ENCODE data around the gene CROCC. TPM values are rescaled to one million over a fixed set of nuclear protein-coding genes. Genes with fewer than 3 reads are reported as not detected.

The CROCC gene
- total RNA-seq, 4 donors from 2014 or later = 10.2 to 73.5 (median 32.9) TPM

DNA sequence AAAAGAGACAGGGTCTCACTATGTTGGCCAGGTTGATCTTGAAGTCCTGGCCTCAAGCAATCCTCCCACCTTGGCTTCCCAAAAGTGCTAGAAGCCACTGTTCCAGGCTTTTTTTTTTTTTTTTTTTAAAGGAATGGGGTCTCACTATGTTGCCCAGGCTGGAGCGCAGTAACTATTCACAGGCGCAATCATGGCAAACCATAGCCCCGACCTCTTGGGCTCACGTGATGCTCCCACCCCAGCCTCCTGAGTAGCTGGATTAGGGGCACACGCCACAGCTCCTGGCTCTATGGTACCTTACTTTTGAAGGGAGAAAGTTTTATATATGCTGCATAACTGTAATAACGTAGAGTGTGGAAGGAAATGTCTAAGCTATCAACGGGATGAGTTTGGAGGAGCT is 95.7 kb downstream of the CROCC start:
- Histone ChIP-seq H3K9me3 (no peaks in the 10 kb centered on the region), H3K27me3 (no peaks in the 10 kb centered on the region), H3K27ac (no peak overlapping the region), H3K4me1 (peaks cover 0 to under 1% of the 10 kb centered on the region in 2 donors), H3K4me3 (no peak overlapping the region), H3K36me3 (no peaks in the 10 kb centered on the region)
- intact Hi-C loops (cut with DNase I; ENCODE audit: low total_unique reads) = no loop called here
- no peak for DNase-seq
- TF ChIP-seq, protein P1, sequence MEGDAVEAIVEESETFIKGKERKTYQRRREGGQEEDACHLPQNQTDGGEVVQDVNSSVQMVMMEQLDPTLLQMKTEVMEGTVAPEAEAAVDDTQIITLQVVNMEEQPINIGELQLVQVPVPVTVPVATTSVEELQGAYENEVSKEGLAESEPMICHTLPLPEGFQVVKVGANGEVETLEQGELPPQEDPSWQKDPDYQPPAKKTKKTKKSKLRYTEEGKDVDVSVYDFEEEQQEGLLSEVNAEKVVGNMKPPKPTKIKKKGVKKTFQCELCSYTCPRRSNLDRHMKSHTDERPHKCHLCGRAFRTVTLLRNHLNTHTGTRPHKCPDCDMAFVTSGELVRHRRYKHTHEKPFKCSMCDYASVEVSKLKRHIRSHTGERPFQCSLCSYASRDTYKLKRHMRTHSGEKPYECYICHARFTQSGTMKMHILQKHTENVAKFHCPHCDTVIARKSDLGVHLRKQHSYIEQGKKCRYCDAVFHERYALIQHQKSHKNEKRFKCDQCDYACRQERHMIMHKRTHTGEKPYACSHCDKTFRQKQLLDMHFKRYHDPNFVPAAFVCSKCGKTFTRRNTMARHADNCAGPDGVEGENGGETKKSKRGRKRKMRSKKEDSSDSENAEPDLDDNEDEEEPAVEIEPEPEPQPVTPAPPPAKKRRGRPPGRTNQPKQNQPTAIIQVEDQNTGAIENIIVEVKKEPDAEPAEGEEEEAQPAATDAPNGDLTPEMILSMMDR (IDR thresholded peaks at IDR 0.05) = no peak
- TF ChIP-seq POLR2A (IDR thresholded peaks at IDR 0.05) = no peak

DNA sequence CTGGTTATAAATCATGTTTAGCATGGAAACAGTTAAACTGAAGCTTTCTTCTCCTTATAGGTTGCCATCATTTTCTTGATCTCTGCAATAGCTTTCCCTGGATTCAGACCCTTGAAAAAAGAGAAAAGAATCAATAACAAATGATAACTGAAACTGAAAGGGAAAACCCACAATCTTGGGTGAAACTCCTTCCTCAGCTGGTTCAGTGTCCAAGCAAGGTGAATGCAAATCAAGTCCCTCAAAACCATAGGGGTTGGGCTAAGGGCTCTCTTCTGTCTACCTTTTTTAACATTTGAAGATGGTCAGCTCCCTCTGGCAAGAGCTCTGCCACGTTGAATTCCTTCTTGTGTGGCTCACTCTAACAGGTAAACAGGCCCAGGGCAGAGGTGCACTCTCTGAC is 97.1 kb downstream of the CROCC start:
- intact Hi-C loops (cut with DNase I; ENCODE audit: low total_unique reads) = no loop called here
- Histone ChIP-seq H3K4me1 (no peaks in the 10 kb centered on the region), H3K27ac (no peak overlapping the region), H3K4me3 (no peak overlapping the region), H3K36me3 (no peaks in the 10 kb centered on the region), H3K9me3 (no peaks in the 10 kb centered on the region), H3K27me3 (no peaks in the 10 kb centered on the region)
- DNase-seq = no peak
- TF ChIP-seq, protein P1 (IDR thresholded peaks at IDR 0.05) = no peak
- TF ChIP-seq POLR2A (IDR thresholded peaks at IDR 0.05) = no peak

DNA sequence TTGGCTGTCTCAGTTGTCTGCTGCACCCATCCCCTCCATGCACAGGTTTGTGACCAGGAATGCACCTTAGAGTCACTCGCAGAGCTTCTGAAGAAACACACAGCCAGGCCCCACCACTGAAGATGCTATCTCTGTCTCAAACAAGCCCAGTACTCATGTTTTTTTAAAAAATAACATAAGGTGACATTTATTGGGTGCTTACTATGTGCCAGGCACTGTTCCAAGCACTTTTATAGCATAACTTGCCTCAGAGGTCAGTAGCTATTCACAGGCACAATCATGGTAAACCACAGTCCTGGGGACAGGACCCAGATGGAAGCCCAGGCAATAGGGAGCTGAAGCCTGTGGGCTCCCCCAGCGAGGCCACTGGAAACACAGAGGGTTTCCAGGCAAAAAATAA is 98.8 kb downstream of the CROCC start:
- DNase-seq = no peak
- no peaks in the 10 kb centered on the region for H3K4me1 ChIP-seq
- no peak for TF ChIP-seq POLR2A (IDR thresholded peaks at IDR 0.05)
- TF ChIP-seq, protein P1 (IDR thresholded peaks at IDR 0.05) = no peak
- no peaks in the 10 kb centered on the region for H3K9me3 ChIP-seq
- no peaks in the 10 kb centered on the region for H3K27me3 ChIP-seq
- H3K27ac ChIP-seq = no peak overlapping the region
- H3K4me3 ChIP-seq = no peak overlapping the region
- intact Hi-C loops (cut with DNase I; ENCODE audit: low total_unique reads) = no loop called here
- no peaks in the 10 kb centered on the region for H3K36me3 ChIP-seq

DNA sequence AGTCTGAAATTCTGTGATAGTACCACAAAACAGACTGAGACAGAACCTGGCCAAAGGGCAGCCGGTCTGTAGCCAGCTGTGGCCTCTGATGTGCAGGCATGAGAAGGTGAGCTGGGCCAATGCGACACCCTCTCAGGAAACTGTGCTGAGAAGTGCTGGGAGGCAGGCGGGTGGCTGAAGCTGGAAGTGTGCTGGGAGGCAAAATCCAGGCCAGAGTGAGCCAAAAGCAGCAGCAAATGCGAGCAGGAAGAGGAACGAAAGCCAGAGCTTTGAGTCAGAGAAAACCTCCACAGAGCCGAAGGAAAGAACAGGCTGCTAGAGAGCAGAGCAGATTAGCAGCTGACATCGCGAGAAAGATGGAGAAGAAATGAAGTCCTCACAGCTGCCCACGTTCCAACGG is 100.2 kb downstream of the CROCC start:
- DNase-seq = no peak
- intact Hi-C loops (cut with DNase I; ENCODE audit: low total_unique reads) = no loop called here
- H3K36me3 ChIP-seq = no peaks in the 10 kb centered on the region
- no peaks in the 10 kb centered on the region for H3K4me1 ChIP-seq
- no peaks in the 10 kb centered on the region for H3K9me3 ChIP-seq
- H3K27me3 ChIP-seq = no peaks in the 10 kb centered on the region
- no peak for TF ChIP-seq POLR2A (IDR thresholded peaks at IDR 0.05)
- no peak overlapping the region for H3K27ac ChIP-seq
- H3K4me3 ChIP-seq = no peak overlapping the region

Small RNA genes within 50 kb of the gene (small RNA-seq; reads per million reads assigned to genes)
- not detected for gene RNU1-2
- not detected for gene RNU1-5P

Other genes with a start within 250 kb of the CROCC start
- gene RNU1-4, start 181.4 kb upstream of the CROCC start, total RNA-seq = 1,000 to 10,000 TPM in 1 of 4 donors, under 1 TPM in 3; under 0.01 to 2,125 (median under 0.01) TPM
- 1,000 to 10,000 TPM in 1 of 4 donors, under 1 TPM in 3; under 0.01 to 2,125 (median under 0.01) TPM for gene RNU1-2, start 26.0 kb upstream of the CROCC start, total RNA-seq
- 10 to 100 TPM; 22.3 to 70.3 (median 44.6) TPM for gene MFAP2, start 58.7 kb downstream of the CROCC start, total RNA-seq
- gene ATP13A2, start 90.0 kb downstream of the CROCC start, total RNA-seq = 10 to 100 TPM in 3 of 4 donors, 1 to 10 TPM in 1; 8.5 to 31.4 (median 19.7) TPM
- 100 to 1,000 TPM in 1 of 4 donors, 10 to 100 TPM in 3; 53.0 to 152 (median 74.7) TPM for gene SDHB, start 132.1 kb downstream of the CROCC start, total RNA-seq
- 1 to 10 TPM in 1 of 4 donors, under 1 TPM in 3; 0.29 to 2.8 (median 0.67) TPM for gene PADI2, start 197.5 kb downstream of the CROCC start, total RNA-seq

All from uterus (tissue), 4 donors.